Measurements from ENCODE around the gene DAND5. TPM values are rescaled to one million over a fixed set of nuclear protein-coding genes. Genes with fewer than 3 reads are reported as not detected.

Gene DAND5
- polyA plus RNA-seq, 1 experiment, result not detected

- no peaks in the 10 kb centered on the region for H3K27me3 ChIP-seq (ENCODE audit: control insufficient read depth, insufficient read depth, low read length)
These were observed 17.4 kb downstream of the DAND5 start for GRCh38 chr19:12986726-12987125.

GRCh38 chr19:12987190-12987589, 17.8 kb downstream of the DAND5 start:
- no peak for DNase-seq (ENCODE audit: low read depth)
- no peak for TF ChIP-seq CTCF (IDR thresholded peaks at IDR 0.05; ENCODE audit: insufficient read depth, low read depth, low read length)
- Histone ChIP-seq H3K27me3 (ENCODE audit: control insufficient read depth, insufficient read depth, low read length) (no peaks in the 10 kb centered on the region), H3K36me3 (ENCODE audit: control insufficient read depth, insufficient read depth, low read length) (no peaks in the 10 kb centered on the region), H3K4me3 (ENCODE audit: low read depth, low read length) (no peak overlapping the region)
- POLR2A ChIA-PET, result no interaction called here
- CTCF ChIA-PET, result interaction anchor here (0.7 to 13.2 kb wide), 2 partner anchors 18 to 72 kb away, joined by 3 to 185 read pairs; no protein-coding TSS in a partner anchor

More at GRCh38 chr19:12986726-12987125, 17.4 kb downstream of the DAND5 start:
- no peak for DNase-seq (ENCODE audit: low read depth)
- H3K4me3 ChIP-seq (ENCODE audit: low read depth, low read length), result no peak overlapping the region
- ChIA-PET CTCF (interaction anchor here (0.7 to 13.2 kb wide), 3 partner anchors 19 to 106 kb away, joined by 3 to 185 read pairs (median 68); no protein-coding TSS in a partner anchor), POLR2A (no interaction called here)
- TF ChIP-seq CTCF (IDR thresholded peaks at IDR 0.05; ENCODE audit: insufficient read depth, low read depth, low read length), result no peak
- no peaks in the 10 kb centered on the region for H3K36me3 ChIP-seq (ENCODE audit: control insufficient read depth, insufficient read depth, low read length)

- ChIA-PET POLR2A (no interaction called here), CTCF (interaction anchor here (0.7 kb wide), 1 partner anchor 81 kb away, joined by 3 read pairs; no protein-coding TSS in a partner anchor)
- H3K4me3 ChIP-seq (ENCODE audit: low read depth, low read length), result no peak overlapping the region
- H3K36me3 ChIP-seq (ENCODE audit: control insufficient read depth, insufficient read depth, low read length), result no peaks in the 10 kb centered on the region
- no peak for TF ChIP-seq CTCF (IDR thresholded peaks at IDR 0.05; ENCODE audit: insufficient read depth, low read depth, low read length)
- H3K27me3 ChIP-seq (ENCODE audit: control insufficient read depth, insufficient read depth, low read length), result no peaks in the 10 kb centered on the region
- no peak for DNase-seq (ENCODE audit: low read depth)
These were observed 18.4 kb downstream of the DAND5 start for GRCh38 chr19:12987781-12988180.

- ChIA-PET POLR2A (no interaction called here), CTCF (interaction anchor here (0.7 to 1.0 kb wide), 2 partner anchors 103 to 456 kb away, joined by 3 read pairs; no protein-coding TSS in a partner anchor)
- H3K4me3 ChIP-seq (ENCODE audit: low read depth, low read length), result no peak overlapping the region
- DNase-seq (ENCODE audit: low read depth), result no peak
- no peaks in the 10 kb centered on the region for H3K27me3 ChIP-seq (ENCODE audit: control insufficient read depth, insufficient read depth, low read length)
- H3K36me3 ChIP-seq (ENCODE audit: control insufficient read depth, insufficient read depth, low read length), result no peaks in the 10 kb centered on the region
- TF ChIP-seq CTCF (IDR thresholded peaks at IDR 0.05; ENCODE audit: insufficient read depth, low read depth, low read length), result no peak
These were observed 21.1 kb downstream of the DAND5 start for GRCh38 chr19:12990431-12990830.

GRCh38 chr19:12990853-12991252, 21.5 kb downstream of the DAND5 start:
- Histone ChIP-seq H3K27me3 (ENCODE audit: control insufficient read depth, insufficient read depth, low read length) (no peaks in the 10 kb centered on the region), H3K4me3 (ENCODE audit: low read depth, low read length) (no peak overlapping the region), H3K36me3 (ENCODE audit: control insufficient read depth, insufficient read depth, low read length) (no peaks in the 10 kb centered on the region)
- ChIA-PET CTCF (no interaction called here), POLR2A (no interaction called here)
- DNase-seq (ENCODE audit: low read depth), result no peak
- no peak for TF ChIP-seq CTCF (IDR thresholded peaks at IDR 0.05; ENCODE audit: insufficient read depth, low read depth, low read length)

All from BJ (cell line).